Liver (tissue), 9 donors: Measurements from ENCODE around the gene ZNF555. TPM values are rescaled to one million over a fixed set of nuclear protein-coding genes. Genes with fewer than 3 reads are reported as not detected.

Source experiments
- DNase-seq: peaks from one replicate; pipeline ENCODE4 v3.0.0-alpha.2; 2017; ENCODE audit warnings: low spot score
- H3K27ac ChIP-seq, 2 donors: one replicate each; pipeline ENCODE4 v1.7.0; 2013; ENCODE audit warnings: inconsistent platforms in 2 of 2, low read length in 2 of 2, control low read depth in 1 of 2, low read depth in 1 of 2, mild to moderate bottlenecking in 1 of 2
- H3K27me3 ChIP-seq, 4 donors: one replicate each; pipeline versions ENCODE4 v1.6.1 to v1.7.0; 2013; ENCODE audit warnings: low read length in 3 of 4, inconsistent platforms in 1 of 4, mild to moderate bottlenecking in 1 of 4, moderate library complexity in 1 of 4; ENCODE audit not compliant: control insufficient read depth in 4 of 4, insufficient read depth in 4 of 4
- H3K36me3 ChIP-seq, 4 donors: one replicate each; pipeline versions ENCODE4 v1.6.1 to v1.7.0; 2013; ENCODE audit warnings: low read length in 3 of 4, mild to moderate bottlenecking in 3 of 4, low read depth in 1 of 4, moderate library complexity in 1 of 4; ENCODE audit not compliant: control insufficient read depth in 4 of 4, insufficient read depth in 3 of 4
- H3K4me1 ChIP-seq, 4 donors: one replicate each; pipeline versions ENCODE4 v1.6.1 to v1.7.0; 2013; ENCODE audit warnings: low read length in 3 of 4, mild to moderate bottlenecking in 3 of 4, moderate library complexity in 1 of 4; ENCODE audit not compliant: control insufficient read depth in 4 of 4, insufficient read depth in 4 of 4
- H3K4me3 ChIP-seq, 3 donors: one replicate each; pipeline versions ENCODE4 v1.6.1 to v1.7.0; 2013; ENCODE audit warnings: low read length in 3 of 3, control low read depth in 1 of 3, low read depth in 1 of 3, mild to moderate bottlenecking in 1 of 3
- H3K9ac ChIP-seq, 2 donors: one replicate each; pipeline ENCODE4 v1.7.0; 2013; ENCODE audit warnings: low read length in 2 of 2, mild to moderate bottlenecking in 2 of 2, moderate library complexity in 2 of 2, control low read depth in 1 of 2, low read depth in 1 of 2
- H3K9me3 ChIP-seq, 4 donors: one replicate each; pipeline versions ENCODE4 v1.6.1 to v1.7.0; 2013; ENCODE audit warnings: low read length in 3 of 4; ENCODE audit not compliant: control insufficient read depth in 4 of 4
- ATF3 ChIP-seq: IDR thresholded peaks from 2 replicates; pipeline ENCODE4 v1.6.1; 2016; ENCODE audit warnings: antibody characterized with exemption
- CTCF ChIP-seq: fragments of 150-350 bp; IDR thresholded peaks from 2 replicates; pipeline ENCODE4 v1.5.1; 2017; ENCODE audit warnings: improper control_type of control experiment, low read depth, low read length; ENCODE audit not compliant: missing input control
- EGR1 ChIP-seq, 2 donors: IDR thresholded peaks; 2 replicates each; pipeline ENCODE4 v1.6.1; 2016 to 2018; ENCODE audit warnings: antibody characterized with exemption in 2 of 2, low read depth in 2 of 2
- FOXA1 ChIP-seq: IDR thresholded peaks from 2 replicates; pipeline ENCODE4 v1.6.1; 2016; ENCODE audit warnings: antibody characterized with exemption
- FOXA2 ChIP-seq: IDR thresholded peaks from 2 replicates; pipeline ENCODE4 v1.6.1; 2016; ENCODE audit warnings: antibody characterized with exemption
- GABPA ChIP-seq, 2 donors: IDR thresholded peaks in 1 of 2; conservative IDR thresholded peaks in 1 of 2; 2 replicates each; pipeline ENCODE4 v1.6.1; 2016; ENCODE audit warnings: antibody characterized with exemption in 2 of 2, mild to moderate bottlenecking in 1 of 2, moderate library complexity in 1 of 2
- HNF4A ChIP-seq, 2 donors: conservative IDR thresholded peaks; 2 replicates each; pipeline ENCODE4 v1.6.1; 2016; ENCODE audit warnings: antibody characterized with exemption in 2 of 2, mild to moderate bottlenecking in 2 of 2
- JUND ChIP-seq, 2 donors: IDR thresholded peaks; 2 replicates each; pipeline ENCODE4 v1.6.1; 2016; ENCODE audit warnings: antibody characterized with exemption in 2 of 2
- MAX ChIP-seq: IDR thresholded peaks from 2 replicates; pipeline ENCODE4 v1.6.1; 2016; ENCODE audit warnings: antibody characterized with exemption
- NR2F2 ChIP-seq: IDR thresholded peaks from 2 replicates; pipeline ENCODE4 v1.6.1; 2016; ENCODE audit warnings: antibody characterized with exemption
- RAD21 ChIP-seq, 2 donors: IDR thresholded peaks; 2 replicates each; pipeline ENCODE4 v1.6.1; 2016; ENCODE audit warnings: antibody characterized with exemption in 2 of 2, mild to moderate bottlenecking in 2 of 2
- REST ChIP-seq: IDR thresholded peaks from 2 replicates; pipeline ENCODE4 v1.6.1; 2016; ENCODE audit warnings: antibody characterized with exemption, mild to moderate bottlenecking
- RXRA ChIP-seq, 2 donors: IDR thresholded peaks; 2 replicates each; pipeline ENCODE4 v1.6.1; 2017 to 2018; ENCODE audit warnings: antibody characterized with exemption in 2 of 2, mild to moderate bottlenecking in 1 of 2
- SP1 ChIP-seq: IDR thresholded peaks from 2 replicates; pipeline ENCODE4 v1.6.1; 2018; ENCODE audit warnings: antibody characterized with exemption, mild to moderate bottlenecking
- TAF1 ChIP-seq: conservative IDR thresholded peaks from 2 replicates; pipeline ENCODE4 v1.6.1; 2016; ENCODE audit warnings: antibody characterized with exemption, mild to moderate bottlenecking
- YY1 ChIP-seq: IDR thresholded peaks from 2 replicates; pipeline ENCODE4 v1.6.1; 2016; ENCODE audit warnings: antibody characterized with exemption, mild to moderate bottlenecking
- ZBTB33 ChIP-seq: IDR thresholded peaks from 2 replicates; pipeline ENCODE4 v1.6.1; 2016; ENCODE audit warnings: antibody characterized with exemption
- WGBS: extraction: QIAGEN DNeasy Blood & Tissue Kit; methylation state at CpG from one replicate; pipeline ENCODE4 v1.1.7; 2013; 5-methylcytosine and 5-hydroxymethylcytosine counted together
- polyA plus RNA-seq, 2 donors: library from polyadenylated mRNA; stranded (reverse) in 1 of 2; unstranded in 1 of 2; fragments of 200-250 nt in 1 of 2; fragments of >200 nt in 1 of 2; fragmentation: Nextera tagmentation in 1 of 2; extraction: Ambion mirVana in 1 of 2; gene quantifications; one replicate each; pipeline versions ENCODE4 v1.2.1 to v1.2.3, GENCODE V29; 2013 to 2015
- total RNA-seq, 2 donors: library from RNA; depleted of rRNA; stranded (reverse); fragments of >200 nt; gene quantifications; one replicate each; pipeline ENCODE4 v1.2.3, GENCODE V29; 2014
- donor health status: healthy.
- donor health status: healthy.
- donor health status: healthy.
- donor health status: healthy.
- donor health status: healthy.

Gene ZNF555
- total and polyA plus RNA-seq, 4 donors, result 1.3 to 2.8 (median 2.2) TPM

- TF ChIP-seq CTCF (no peak), EGR1 (IDR thresholded peaks at IDR 0.05; ENCODE audit: low read depth in 2 of 2) (no peak)
These were observed 7.3 kb downstream of the ZNF555 start (continued) for GRCh38 chr19:2848616-2849015.

GRCh38 chr19:2850256-2850925 lies 9.1 kb downstream of the ZNF555 start:
- 92% methylated on average over 3 of the region's 3 CpGs for WGBS
- DNase-seq, result no peak
- H3K9ac ChIP-seq, result no peak overlapping the region
- no peak overlapping the region for H3K27ac ChIP-seq
- peak overlapping the region in 2 of 3 donors; percentile 18 to 28 for H3K4me3 ChIP-seq
- H3K36me3 ChIP-seq, result peaks cover 14 to 41% (median 41%) of the 10 kb centered on the region in 4 donors
- H3K4me1 ChIP-seq, result no peaks in the 10 kb centered on the region
- H3K9me3 ChIP-seq, result peaks cover 43 to 64% (median 52%) of the 10 kb centered on the region in 4 donors
- TF ChIP-seq YY1 (no peak), GABPA (IDR thresholded peaks at IDR 0.05 in 1 of 2, conservative IDR thresholded peaks at IDR 0.05 in 1 of 2) (no peak), ATF3 (no peak), TAF1 (no peak), REST (no peak), FOXA2 (no peak), MAX (no peak), NR2F2 (no peak), FOXA1 (no peak), JUND (IDR thresholded peaks at IDR 0.05) (no peak)
- H3K27me3 ChIP-seq, result no peaks in the 10 kb centered on the region

- Histone ChIP-seq H3K9me3 (peaks cover 45 to 71% (median 59%) of the 10 kb centered on the region in 4 donors), H3K27ac (no peak overlapping the region), H3K4me1 (no peaks in the 10 kb centered on the region), H3K27me3 (no peaks in the 10 kb centered on the region), H3K36me3 (peaks cover 14 to 41% (median 40%) of the 10 kb centered on the region in 4 donors), H3K9ac (no peak overlapping the region), H3K4me3 (peak overlapping the region in 2 of 3 donors; percentile 62 to 81)
- TF ChIP-seq EGR1 (IDR thresholded peaks at IDR 0.05; ENCODE audit: low read depth in 2 of 2) (no peak), ZBTB33 (no peak), JUND (IDR thresholded peaks at IDR 0.05) (no peak), NR2F2 (no peak), RAD21 (IDR thresholded peaks at IDR 0.05) (no peak), SP1 (no peak), TAF1 (no peak), CTCF (no peak), HNF4A (conservative IDR thresholded peaks at IDR 0.05) (no peak), YY1 (no peak), MAX (no peak), FOXA2 (no peak), RXRA (IDR thresholded peaks at IDR 0.05) (no peak)
- no peak for DNase-seq
- WGBS, result 98% methylated on average over 10 of the region's 10 CpGs
These were observed 11.3 kb downstream of the ZNF555 start for GRCh38 chr19:2852598-2852997.
